ENCODE results near the gene JDP2.

Gene JDP2

GRCh38 chr14:75520852-75521251 lies 93.0 kb downstream of the JDP2 start:
- no peak for FAIRE-seq

DNA sequence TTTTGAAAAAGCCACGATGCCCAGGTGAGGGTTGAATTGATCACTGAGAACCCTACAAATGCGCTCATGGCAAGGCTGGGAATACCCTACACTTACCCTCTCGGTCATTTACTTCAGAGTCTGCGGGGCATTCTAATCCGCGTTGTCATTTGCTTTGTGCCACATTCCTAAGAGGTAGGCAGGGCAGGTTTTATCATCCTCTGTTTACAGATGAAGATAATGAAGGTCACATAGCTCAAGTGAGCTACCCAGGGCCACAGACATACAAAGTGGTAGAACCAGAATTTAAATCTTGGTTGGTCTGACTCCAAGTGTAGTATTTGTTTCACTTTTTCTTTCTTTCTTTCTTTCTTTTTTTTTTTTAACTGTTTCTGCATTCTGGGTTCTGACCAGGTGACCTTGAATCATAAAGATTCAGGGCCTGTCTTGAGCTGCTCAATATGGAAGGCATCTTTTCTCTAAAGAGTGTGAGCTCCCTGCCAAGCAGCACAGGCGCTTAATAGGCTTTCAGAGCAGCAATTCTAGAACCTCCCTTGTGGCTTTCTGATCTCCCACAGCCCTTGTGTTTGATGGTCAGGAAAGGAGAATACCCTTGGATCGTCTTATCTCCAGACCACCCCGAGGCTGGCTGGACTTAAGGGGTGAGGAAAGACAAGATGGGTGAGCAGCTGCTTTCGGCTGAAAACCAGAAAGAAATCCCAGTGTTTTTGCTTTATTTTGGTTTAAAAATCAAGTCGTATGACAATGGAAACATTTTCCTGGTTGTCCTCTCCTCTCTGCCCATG lies 93.8 kb downstream of the JDP2 start:
- FAIRE-seq, result no peak

DNA sequence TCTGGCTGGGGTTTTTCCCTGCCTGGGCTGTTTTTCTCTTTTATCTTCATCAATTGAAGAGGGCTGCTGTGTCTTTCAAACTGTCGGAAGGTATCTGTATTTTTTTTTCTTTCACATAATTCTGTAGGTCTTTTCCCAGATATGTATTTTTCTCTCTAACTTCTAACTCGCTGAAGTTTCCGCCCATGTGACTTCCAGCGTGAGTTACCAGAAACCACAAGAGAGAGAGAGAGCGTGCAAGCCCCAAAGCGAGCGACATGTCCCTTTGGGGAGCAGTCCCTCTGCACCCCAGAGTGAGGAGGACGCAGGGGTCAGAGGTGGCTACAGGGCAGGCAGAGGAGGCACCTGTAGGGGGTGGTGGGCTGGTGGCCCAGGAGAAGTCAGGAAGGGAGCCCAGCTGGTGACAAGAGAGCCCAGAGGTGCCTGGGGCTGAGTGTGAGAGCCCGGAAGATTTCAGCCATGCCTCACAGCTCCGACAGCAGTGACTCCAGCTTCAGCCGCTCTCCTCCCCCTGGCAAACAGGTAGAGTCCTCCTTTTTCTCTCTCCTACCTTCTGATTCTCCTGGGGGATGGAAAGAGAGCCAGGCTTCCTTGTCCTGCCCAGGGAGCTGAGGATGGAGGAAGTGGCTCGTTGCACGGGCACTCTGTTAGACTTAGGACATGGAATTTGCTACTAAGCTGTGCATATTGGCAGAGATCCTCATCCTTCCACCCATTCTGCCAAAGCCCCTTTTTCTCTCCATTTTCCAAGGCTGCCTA lies 94.6 kb downstream of the JDP2 start, which contains the start of gene BATF:
Gene BATF, plus strand, starts transcription at position 246 of the 759 bp plus-strand sequence. Its CDS starts 214 bp downstream, at position 460.
- no peak for FAIRE-seq

DNA sequence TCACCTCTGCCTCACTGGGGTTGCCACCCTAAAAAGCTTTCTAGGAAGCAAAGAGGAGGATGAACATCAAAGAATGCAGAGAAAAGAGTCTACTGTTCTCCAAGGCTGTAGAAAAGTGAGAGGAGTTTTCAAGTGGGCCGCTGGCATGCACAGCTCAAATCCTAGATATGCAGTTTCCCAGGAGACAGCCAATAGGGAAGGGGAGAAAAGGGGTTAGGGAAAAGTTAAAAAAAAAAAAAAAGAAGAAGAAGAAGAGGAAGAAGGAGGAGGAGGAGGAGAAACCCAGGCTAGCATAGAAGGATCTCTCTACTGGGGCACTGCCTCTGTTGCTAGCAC lies 95.1 kb downstream of the JDP2 start:
- no peak for FAIRE-seq

Measured in G401.6 (cell line).